ENCODE measurements around the gene YWHAB. TPM values are rescaled to one million over a fixed set of nuclear protein-coding genes. Genes with fewer than 3 reads are reported as not detected.
A peak's percentile ranks its signal among the peaks of the same experiment; 100 is the strongest.

Gene YWHAB
- total and polyA plus RNA-seq, 2 experiments from 2014 or later = 89.5 to 169 TPM

DNA sequence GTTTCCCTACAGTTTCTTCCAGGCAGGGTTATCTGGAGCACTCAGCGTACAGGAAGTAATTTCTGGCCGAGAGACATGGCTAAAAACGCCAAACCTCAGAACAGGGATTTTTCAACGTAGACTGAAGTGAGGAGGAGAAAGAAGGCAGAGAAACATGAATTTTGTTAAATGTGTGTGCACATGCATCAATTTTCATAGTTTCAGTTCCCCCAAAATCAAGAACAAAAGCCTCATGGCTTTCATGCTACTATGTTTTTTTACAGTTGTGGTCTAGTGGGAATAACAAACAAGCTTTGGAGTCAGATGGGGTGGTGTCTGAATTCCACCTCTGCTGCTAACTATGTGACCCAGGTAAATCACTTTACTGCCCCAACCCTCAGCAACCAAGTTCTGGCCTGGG, 69.8 kb downstream of the YWHAB start:
- no peak for DNase-seq (ENCODE audit: low spot score)
- H2AFZ ChIP-seq = no peak overlapping the region
- TF ChIP-seq EZH2phosphoT487 (IDR thresholded peaks at IDR 0.05; ENCODE audit: low read depth, severe bottlenecking, unreplicated experiment) = no peak
- no peak for TF ChIP-seq EZH2 (IDR thresholded peaks at IDR 0.05; ENCODE audit: borderline replicate concordance)
- TF ChIP-seq, protein P1, sequence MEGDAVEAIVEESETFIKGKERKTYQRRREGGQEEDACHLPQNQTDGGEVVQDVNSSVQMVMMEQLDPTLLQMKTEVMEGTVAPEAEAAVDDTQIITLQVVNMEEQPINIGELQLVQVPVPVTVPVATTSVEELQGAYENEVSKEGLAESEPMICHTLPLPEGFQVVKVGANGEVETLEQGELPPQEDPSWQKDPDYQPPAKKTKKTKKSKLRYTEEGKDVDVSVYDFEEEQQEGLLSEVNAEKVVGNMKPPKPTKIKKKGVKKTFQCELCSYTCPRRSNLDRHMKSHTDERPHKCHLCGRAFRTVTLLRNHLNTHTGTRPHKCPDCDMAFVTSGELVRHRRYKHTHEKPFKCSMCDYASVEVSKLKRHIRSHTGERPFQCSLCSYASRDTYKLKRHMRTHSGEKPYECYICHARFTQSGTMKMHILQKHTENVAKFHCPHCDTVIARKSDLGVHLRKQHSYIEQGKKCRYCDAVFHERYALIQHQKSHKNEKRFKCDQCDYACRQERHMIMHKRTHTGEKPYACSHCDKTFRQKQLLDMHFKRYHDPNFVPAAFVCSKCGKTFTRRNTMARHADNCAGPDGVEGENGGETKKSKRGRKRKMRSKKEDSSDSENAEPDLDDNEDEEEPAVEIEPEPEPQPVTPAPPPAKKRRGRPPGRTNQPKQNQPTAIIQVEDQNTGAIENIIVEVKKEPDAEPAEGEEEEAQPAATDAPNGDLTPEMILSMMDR (IDR thresholded peaks at IDR 0.05; ENCODE audit: poor library complexity) = no peak
- H3K9me2 ChIP-seq (replicated peaks; ENCODE audit: insufficient read depth) = no peaks in the 10 kb centered on the region
- peaks cover 6% of the 10 kb centered on the region for H3K36me3 ChIP-seq (replicated peaks; ENCODE audit: insufficient read depth, low read depth)
- WGBS (ENCODE audit: low lambda C conversion rate, missing lambda C conversion rate) = 92% methylated on average over 4 of the region's 4 CpGs
- peaks cover 12% of the 10 kb centered on the region for H3K4me1 ChIP-seq (ENCODE audit: insufficient read depth)
- peaks cover 35% of the 10 kb centered on the region for H3K79me2 ChIP-seq
- H3K4me2 ChIP-seq = no peak overlapping the region
- H3K4me3 ChIP-seq = no peak overlapping the region
- no peaks in the 10 kb centered on the region for H4K20me1 ChIP-seq (ENCODE audit: insufficient read depth, poor library complexity, severe bottlenecking)
- H3K9me3 ChIP-seq (ENCODE audit: low read depth) = no peaks in the 10 kb centered on the region
- no peak overlapping the region for H3K27ac ChIP-seq
- H3K27me3 ChIP-seq = no peaks in the 10 kb centered on the region

DNA sequence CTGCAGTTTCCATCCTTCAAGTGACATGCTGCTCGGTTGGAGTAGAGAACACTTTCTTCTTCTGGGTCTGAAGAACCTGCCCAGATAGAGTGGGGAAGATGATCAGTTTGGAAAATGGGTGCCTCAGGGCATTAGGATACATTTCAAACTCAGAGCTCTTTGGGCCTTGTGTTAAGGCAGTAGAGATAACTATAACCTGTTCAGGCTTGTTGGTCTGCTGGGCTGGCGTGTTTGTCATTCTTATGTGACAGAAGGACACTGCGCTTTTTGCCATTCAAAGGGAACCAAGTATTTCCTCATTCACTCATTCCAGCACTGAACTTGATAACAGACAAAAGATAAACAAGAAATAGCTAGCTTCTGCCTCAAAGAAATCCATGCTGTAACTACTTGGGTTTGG, 70.9 kb downstream of the YWHAB start:
- WGBS (ENCODE audit: low lambda C conversion rate, missing lambda C conversion rate) = 76% methylated on average over 3 of the region's 3 CpGs
- Histone ChIP-seq H3K79me2 (peaks cover 35% of the 10 kb centered on the region), H3K27ac (peak overlapping the region; percentile 13), H3K27me3 (no peaks in the 10 kb centered on the region), H3K36me3 (replicated peaks; ENCODE audit: insufficient read depth, low read depth) (peaks cover 6% of the 10 kb centered on the region), H3K4me1 (ENCODE audit: insufficient read depth) (peaks cover 18% of the 10 kb centered on the region), H4K20me1 (ENCODE audit: insufficient read depth, poor library complexity, severe bottlenecking) (no peaks in the 10 kb centered on the region), H2AFZ (no peak overlapping the region), H3K4me3 (no peak overlapping the region), H3K4me2 (no peak overlapping the region), H3K9me3 (ENCODE audit: low read depth) (no peaks in the 10 kb centered on the region), H3K9me2 (replicated peaks; ENCODE audit: insufficient read depth) (no peaks in the 10 kb centered on the region)
- TF ChIP-seq, protein P1 (IDR thresholded peaks at IDR 0.05; ENCODE audit: poor library complexity) = no peak
- TF ChIP-seq EZH2phosphoT487 (IDR thresholded peaks at IDR 0.05; ENCODE audit: low read depth, severe bottlenecking, unreplicated experiment) (no peak), EZH2 (IDR thresholded peaks at IDR 0.05; ENCODE audit: borderline replicate concordance) (no peak)
- peak; percentile 18 for DNase-seq (ENCODE audit: low spot score)

Other genes starting within 250 kb of the YWHAB start
- gene ADA, start 234.0 kb upstream of the YWHAB start, total RNA-seq = 10.4 and 15.5 TPM in 2 replicates
- gene ADA, start 234.0 kb upstream of the YWHAB start, polyA plus RNA-seq = 13.5 and 18.5 TPM in 2 replicates
- gene CCN5, start 170.3 kb upstream of the YWHAB start, total RNA-seq = 0.12 and 0.53 TPM in 2 replicates
- gene CCN5, start 170.3 kb upstream of the YWHAB start, polyA plus RNA-seq = 0.82 TPM in 1 of 2 replicates, not detected in the other
- gene KCNK15, start 139.8 kb upstream of the YWHAB start, total RNA-seq = 0.92 and 1.7 TPM in 2 replicates
- gene KCNK15, start 139.8 kb upstream of the YWHAB start, polyA plus RNA-seq = 3.1 and 4.3 TPM in 2 replicates
- gene RIMS4, start 75.2 kb upstream of the YWHAB start, total RNA-seq = 8.1 and 9.0 TPM in 2 replicates
- gene RIMS4, start 75.2 kb upstream of the YWHAB start, polyA plus RNA-seq = 4.9 and 5.1 TPM in 2 replicates
- 18.0 and 23.5 TPM in 2 replicates for gene PABPC1L, start 24.4 kb downstream of the YWHAB start, total RNA-seq
- 15.6 and 29.6 TPM in 2 replicates for gene PABPC1L, start 24.4 kb downstream of the YWHAB start, polyA plus RNA-seq
- gene TOMM34, start 74.7 kb downstream of the YWHAB start, total RNA-seq = 32.0 and 41.6 TPM in 2 replicates
- 44.1 and 50.0 TPM in 2 replicates for gene TOMM34, start 74.7 kb downstream of the YWHAB start, polyA plus RNA-seq
- gene STK4, start 80.8 kb downstream of the YWHAB start, total RNA-seq = 16.5 and 21.4 TPM in 2 replicates
- gene STK4, start 80.8 kb downstream of the YWHAB start, polyA plus RNA-seq = 11.4 and 16.4 TPM in 2 replicates
- gene KCNS1, start 215.4 kb downstream of the YWHAB start, total RNA-seq = 0.24 and 0.43 TPM in 2 replicates
- 0.28 and 0.42 TPM in 2 replicates for gene KCNS1, start 215.4 kb downstream of the YWHAB start, polyA plus RNA-seq
- 0.47 TPM in 1 of 2 replicates, not detected in the other for gene WFDC5, start 229.5 kb downstream of the YWHAB start, total RNA-seq
- gene WFDC5, start 229.5 kb downstream of the YWHAB start, polyA plus RNA-seq = not detected in 2 replicates
- gene WFDC12, start 238.8 kb downstream of the YWHAB start, total RNA-seq = not detected in 2 replicates
- not detected in 2 replicates for gene WFDC12, start 238.8 kb downstream of the YWHAB start, polyA plus RNA-seq

Data from hepatocyte (in vitro differentiated cells).